BE2C (cell line): ENCODE measurements around the gene BPHL. TPM values are rescaled to one million over a fixed set of nuclear protein-coding genes. Genes with fewer than 3 reads are reported as not detected.

Source experiments
- DNase-seq: peaks from one replicate; pipeline ENCODE4 v3.0.0-alpha.2; 2020
- H3K27me3 ChIP-seq: fragments of 250-450 bp; sonication (Bioruptor Pico); 2 replicates; pipeline ENCODE4 v1.5.1; 2020; ENCODE audit warnings: mild to moderate bottlenecking
- H3K36me3 ChIP-seq: fragments of 250-450 bp; sonication (Bioruptor Pico); 2 replicates; pipeline ENCODE4 v1.5.1; 2020; ENCODE audit warnings: mild to moderate bottlenecking
- H3K4me1 ChIP-seq: fragments of 250-450 bp; sonication (Bioruptor Pico); 2 replicates; pipeline ENCODE4 v1.5.1; 2020
- H3K4me3 ChIP-seq: 2 replicates; pipeline ENCODE4 v1.5.1; 2011; ENCODE audit warnings: low read depth, low read length
- H3K9me3 ChIP-seq: fragments of 250-450 bp; sonication (Bioruptor Pico); 2 replicates; pipeline ENCODE4 v1.5.1; 2020
- CTCF ChIP-seq: IDR thresholded peaks from 2 replicates; pipeline ENCODE4 v1.5.1; 2012; ENCODE audit warnings: mild to moderate bottlenecking, low read depth, low read length
- polyA plus RNA-seq: library from polyadenylated mRNA; unstranded; fragments of >200 nt; gene quantifications from one replicate; pipeline ENCODE4 v1.2.1, GENCODE V29; 2012; ENCODE audit warnings: low read depth, missing spikeins; ENCODE audit not compliant: insufficient read length, insufficient read depth

BPHL gene
- polyA plus RNA-seq: 20.1 TPM

GRCh38 chr6:3118353-3119039, at the start of gene BPHL:
BPHL (plus strand) TSS chr6:3118711; CDS start chr6:3118741, 30 bp downstream.
- Histone ChIP-seq H3K4me3 (peak within 1 kb of the TSS; percentile 69), H3K36me3 (no peaks in the 10 kb centered on the region), H3K4me1 (peaks cover 2% of the 10 kb centered on the region), H3K27me3 (no peaks in the 10 kb centered on the region), H3K9me3 (no peaks in the 10 kb centered on the region)
- no peak for TF ChIP-seq CTCF
- DNase-seq: peak; percentile 99

GRCh38 chr6:3071568-3071967, 46.9 kb upstream of the BPHL start:
- Histone ChIP-seq H3K9me3 (no peaks in the 10 kb centered on the region), H3K4me1 (no peaks in the 10 kb centered on the region), H3K4me3 (no peak overlapping the region), H3K36me3 (no peaks in the 10 kb centered on the region), H3K27me3 (no peaks in the 10 kb centered on the region)
- TF ChIP-seq CTCF: no peak
- no peak for DNase-seq

GRCh38 chr6:3072798-3073197, 45.7 kb upstream of the BPHL start:
- DNase-seq: no peak
- H3K4me1 ChIP-seq: no peaks in the 10 kb centered on the region
- no peaks in the 10 kb centered on the region; the same call in 1 of the 2 replicates for H3K36me3 ChIP-seq
- H3K27me3 ChIP-seq: no peaks in the 10 kb centered on the region
- TF ChIP-seq CTCF: no peak
- H3K9me3 ChIP-seq: no peaks in the 10 kb centered on the region
- no peak overlapping the region for H3K4me3 ChIP-seq

- Histone ChIP-seq H3K9me3 (no peaks in the 10 kb centered on the region), H3K4me3 (no peak overlapping the region), H3K27me3 (no peaks in the 10 kb centered on the region), H3K36me3 (no peaks in the 10 kb centered on the region; the same call in 1 of the 2 replicates), H3K4me1 (no peaks in the 10 kb centered on the region)
- no peak for DNase-seq
- no peak for TF ChIP-seq CTCF
Measured at GRCh38 chr6:3073382-3073781, 45.1 kb upstream of the BPHL start.

- Histone ChIP-seq H3K4me3 (no peak overlapping the region), H3K36me3 (no peaks in the 10 kb centered on the region; the same call in none of the 2 replicates), H3K4me1 (no peaks in the 10 kb centered on the region), H3K9me3 (no peaks in the 10 kb centered on the region), H3K27me3 (no peaks in the 10 kb centered on the region)
- DNase-seq: no peak
- no peak for TF ChIP-seq CTCF
Measured at GRCh38 chr6:3075772-3076113, 42.8 kb upstream of the BPHL start.

GRCh38 chr6:3076320-3076719, 42.2 kb upstream of the BPHL start:
- Histone ChIP-seq H3K27me3 (no peaks in the 10 kb centered on the region), H3K36me3 (no peaks in the 10 kb centered on the region; the same call in none of the 2 replicates), H3K4me3 (no peak overlapping the region), H3K4me1 (no peaks in the 10 kb centered on the region), H3K9me3 (no peaks in the 10 kb centered on the region)
- no peak for TF ChIP-seq CTCF
- DNase-seq: no peak
